Liver (tissue), 9 donors: Measurements from ENCODE around the gene TESK2. TPM values are rescaled to one million over a fixed set of nuclear protein-coding genes. Genes with fewer than 3 reads are reported as not detected.

Experiments used
- DNase-seq: peaks from one replicate; pipeline ENCODE4 v3.0.0-alpha.2; 2017; ENCODE audit warnings: low spot score
- H3K27ac ChIP-seq, 2 donors: one replicate each; pipeline ENCODE4 v1.7.0; 2013; ENCODE audit warnings: inconsistent platforms in 2 of 2, low read length in 2 of 2, control low read depth in 1 of 2, low read depth in 1 of 2, mild to moderate bottlenecking in 1 of 2
- H3K27me3 ChIP-seq, 4 donors: one replicate each; pipeline versions ENCODE4 v1.6.1 to v1.7.0; 2013; ENCODE audit warnings: low read length in 3 of 4, inconsistent platforms in 1 of 4, mild to moderate bottlenecking in 1 of 4, moderate library complexity in 1 of 4; ENCODE audit not compliant: control insufficient read depth in 4 of 4, insufficient read depth in 4 of 4
- H3K36me3 ChIP-seq, 4 donors: one replicate each; pipeline versions ENCODE4 v1.6.1 to v1.7.0; 2013; ENCODE audit warnings: low read length in 3 of 4, mild to moderate bottlenecking in 3 of 4, low read depth in 1 of 4, moderate library complexity in 1 of 4; ENCODE audit not compliant: control insufficient read depth in 4 of 4, insufficient read depth in 3 of 4
- H3K4me1 ChIP-seq, 4 donors: one replicate each; pipeline versions ENCODE4 v1.6.1 to v1.7.0; 2013; ENCODE audit warnings: low read length in 3 of 4, mild to moderate bottlenecking in 3 of 4, moderate library complexity in 1 of 4; ENCODE audit not compliant: control insufficient read depth in 4 of 4, insufficient read depth in 4 of 4
- H3K4me3 ChIP-seq, 3 donors: one replicate each; pipeline versions ENCODE4 v1.6.1 to v1.7.0; 2013; ENCODE audit warnings: low read length in 3 of 3, control low read depth in 1 of 3, low read depth in 1 of 3, mild to moderate bottlenecking in 1 of 3
- H3K9ac ChIP-seq, 2 donors: one replicate each; pipeline ENCODE4 v1.7.0; 2013; ENCODE audit warnings: low read length in 2 of 2, mild to moderate bottlenecking in 2 of 2, moderate library complexity in 2 of 2, control low read depth in 1 of 2, low read depth in 1 of 2
- H3K9me3 ChIP-seq, 4 donors: one replicate each; pipeline versions ENCODE4 v1.6.1 to v1.7.0; 2013; ENCODE audit warnings: low read length in 3 of 4; ENCODE audit not compliant: control insufficient read depth in 4 of 4
- EGR1 ChIP-seq, 2 donors: IDR thresholded peaks; 2 replicates each; pipeline ENCODE4 v1.6.1; 2016 to 2018; ENCODE audit warnings: antibody characterized with exemption in 2 of 2, low read depth in 2 of 2
- FOXA1 ChIP-seq: IDR thresholded peaks from 2 replicates; pipeline ENCODE4 v1.6.1; 2016; ENCODE audit warnings: antibody characterized with exemption
- FOXA2 ChIP-seq: IDR thresholded peaks from 2 replicates; pipeline ENCODE4 v1.6.1; 2016; ENCODE audit warnings: antibody characterized with exemption
- GABPA ChIP-seq, 2 donors: IDR thresholded peaks in 1 of 2; conservative IDR thresholded peaks in 1 of 2; 2 replicates each; pipeline ENCODE4 v1.6.1; 2016; ENCODE audit warnings: antibody characterized with exemption in 2 of 2, mild to moderate bottlenecking in 1 of 2, moderate library complexity in 1 of 2
- HNF4A ChIP-seq, 2 donors: conservative IDR thresholded peaks; 2 replicates each; pipeline ENCODE4 v1.6.1; 2016; ENCODE audit warnings: antibody characterized with exemption in 2 of 2, mild to moderate bottlenecking in 2 of 2
- HNF4G ChIP-seq: IDR thresholded peaks from 2 replicates; pipeline ENCODE4 v1.6.1; 2016; ENCODE audit warnings: antibody characterized with exemption
- JUND ChIP-seq, 2 donors: IDR thresholded peaks; 2 replicates each; pipeline ENCODE4 v1.6.1; 2016; ENCODE audit warnings: antibody characterized with exemption in 2 of 2
- NR2F2 ChIP-seq: IDR thresholded peaks from 2 replicates; pipeline ENCODE4 v1.6.1; 2016; ENCODE audit warnings: antibody characterized with exemption
- RAD21 ChIP-seq, 2 donors: IDR thresholded peaks; 2 replicates each; pipeline ENCODE4 v1.6.1; 2016; ENCODE audit warnings: antibody characterized with exemption in 2 of 2, mild to moderate bottlenecking in 2 of 2
- RXRA ChIP-seq, 2 donors: IDR thresholded peaks; 2 replicates each; pipeline ENCODE4 v1.6.1; 2017 to 2018; ENCODE audit warnings: antibody characterized with exemption in 2 of 2, mild to moderate bottlenecking in 1 of 2
- SP1 ChIP-seq: IDR thresholded peaks from 2 replicates; pipeline ENCODE4 v1.6.1; 2018; ENCODE audit warnings: antibody characterized with exemption, mild to moderate bottlenecking
- TAF1 ChIP-seq: conservative IDR thresholded peaks from 2 replicates; pipeline ENCODE4 v1.6.1; 2016; ENCODE audit warnings: antibody characterized with exemption, mild to moderate bottlenecking
- YY1 ChIP-seq: IDR thresholded peaks from 2 replicates; pipeline ENCODE4 v1.6.1; 2016; ENCODE audit warnings: antibody characterized with exemption, mild to moderate bottlenecking
- WGBS: extraction: QIAGEN DNeasy Blood & Tissue Kit; methylation state at CpG from one replicate; pipeline ENCODE4 v1.1.7; 2013; 5-methylcytosine and 5-hydroxymethylcytosine counted together
- polyA plus RNA-seq, 2 donors: library from polyadenylated mRNA; stranded (reverse) in 1 of 2; unstranded in 1 of 2; fragments of 200-250 nt in 1 of 2; fragments of >200 nt in 1 of 2; fragmentation: Nextera tagmentation in 1 of 2; extraction: Ambion mirVana in 1 of 2; gene quantifications; one replicate each; pipeline versions ENCODE4 v1.2.1 to v1.2.3, GENCODE V29; 2013 to 2015
- total RNA-seq, 2 donors: library from RNA; depleted of rRNA; stranded (reverse); fragments of >200 nt; gene quantifications; one replicate each; pipeline ENCODE4 v1.2.3, GENCODE V29; 2014
- TF ChIP-seq, protein P1 (sequence below): IDR thresholded peaks from 2 replicates; pipeline ENCODE4 v1.6.1; 2016; ENCODE audit warnings: antibody characterized with exemption
- TF ChIP-seq, protein P2 (sequence below): IDR thresholded peaks from 2 replicates; pipeline ENCODE4 v1.6.1; 2016; ENCODE audit warnings: antibody characterized with exemption
- TF ChIP-seq, protein P3 (sequence below): fragments of 150-350 bp; IDR thresholded peaks from 2 replicates; pipeline ENCODE4 v1.5.1; 2017; ENCODE audit warnings: improper control_type of control experiment, low read depth, low read length; ENCODE audit not compliant: missing input control
- TF ChIP-seq, protein P4 (sequence below): IDR thresholded peaks from 2 replicates; pipeline ENCODE4 v1.6.1; 2016; ENCODE audit warnings: antibody characterized with exemption
- TF ChIP-seq, protein P5 (sequence below): IDR thresholded peaks from 2 replicates; pipeline ENCODE4 v1.6.1; 2016; ENCODE audit warnings: antibody characterized with exemption, mild to moderate bottlenecking
- donor health status: healthy.
- donor health status: healthy.
- donor health status: healthy.
- donor health status: healthy.
- donor health status: healthy.

Gene TESK2
- total and polyA plus RNA-seq, 4 donors: 2.4 to 8.2 (median 5.2) TPM

DNA sequence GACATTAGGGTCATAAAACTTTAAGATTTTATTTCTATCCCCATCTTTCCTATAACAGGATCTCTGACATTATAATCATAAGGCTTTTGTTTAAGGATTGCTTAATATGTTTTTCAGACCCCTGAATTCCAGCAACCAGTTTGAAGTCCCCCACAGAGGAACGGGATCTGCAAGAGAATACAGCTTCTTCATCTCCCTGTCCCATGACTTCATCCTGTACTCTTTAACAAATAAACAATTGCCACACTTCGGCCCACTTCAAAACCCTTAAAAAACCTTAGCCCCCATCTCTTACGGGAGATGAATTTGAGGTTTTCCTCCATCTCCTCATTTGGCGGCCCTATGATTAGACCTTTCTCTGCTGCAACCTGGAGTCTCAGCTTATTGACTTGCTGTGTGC, 35.8 kb downstream of the TESK2 start:
- Histone ChIP-seq H3K27me3 (no peaks in the 10 kb centered on the region), H3K4me1 (peaks cover 0 to 4% (median 2%) of the 10 kb centered on the region in 4 donors), H3K4me3 (no peak overlapping the region), H3K27ac (no peak overlapping the region), H3K9ac (no peak overlapping the region), H3K36me3 (peaks cover 0 to 2% (median 0%) of the 10 kb centered on the region in 4 donors), H3K9me3 (no peaks in the 10 kb centered on the region)
- no peak for TF ChIP-seq NR2F2
- TF ChIP-seq, protein P1, sequence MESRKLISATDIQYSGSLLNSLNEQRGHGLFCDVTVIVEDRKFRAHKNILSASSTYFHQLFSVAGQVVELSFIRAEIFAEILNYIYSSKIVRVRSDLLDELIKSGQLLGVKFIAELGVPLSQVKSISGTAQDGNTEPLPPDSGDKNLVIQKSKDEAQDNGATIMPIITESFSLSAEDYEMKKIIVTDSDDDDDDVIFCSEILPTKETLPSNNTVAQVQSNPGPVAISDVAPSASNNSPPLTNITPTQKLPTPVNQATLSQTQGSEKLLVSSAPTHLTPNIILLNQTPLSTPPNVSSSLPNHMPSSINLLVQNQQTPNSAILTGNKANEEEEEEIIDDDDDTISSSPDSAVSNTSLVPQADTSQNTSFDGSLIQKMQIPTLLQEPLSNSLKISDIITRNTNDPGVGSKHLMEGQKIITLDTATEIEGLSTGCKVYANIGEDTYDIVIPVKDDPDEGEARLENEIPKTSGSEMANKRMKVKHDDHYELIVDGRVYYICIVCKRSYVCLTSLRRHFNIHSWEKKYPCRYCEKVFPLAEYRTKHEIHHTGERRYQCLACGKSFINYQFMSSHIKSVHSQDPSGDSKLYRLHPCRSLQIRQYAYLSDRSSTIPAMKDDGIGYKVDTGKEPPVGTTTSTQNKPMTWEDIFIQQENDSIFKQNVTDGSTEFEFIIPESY: no peak
- 96% methylated on average over 4 of the region's 4 CpGs for WGBS
- DNase-seq: no peak

DNA sequence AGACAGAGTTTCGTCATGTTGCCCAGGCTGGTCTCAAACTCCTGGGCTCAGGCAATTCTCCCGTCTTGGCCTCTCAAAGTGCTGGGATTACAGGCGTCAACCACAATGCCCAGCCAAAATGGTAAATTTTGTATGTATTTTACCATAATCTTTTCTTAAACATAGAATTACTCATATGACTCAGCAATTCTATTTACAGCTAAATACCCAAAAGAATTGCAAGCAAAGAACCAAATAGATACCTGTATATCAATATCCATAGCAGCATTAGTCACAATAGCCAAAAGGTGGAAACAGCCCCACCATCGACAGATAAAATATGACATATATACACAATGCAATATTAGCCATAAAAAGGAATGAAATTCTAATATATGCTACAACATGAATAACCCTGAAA, 36.5 kb downstream of the TESK2 start:
- H3K27ac ChIP-seq: no peak overlapping the region

More for the DNA sequence above, 36.5 kb downstream of the TESK2 start:
- TF ChIP-seq RAD21 (IDR thresholded peaks at IDR 0.05) (no peak), RXRA (IDR thresholded peaks at IDR 0.05) (no peak), GABPA (IDR thresholded peaks at IDR 0.05 in 1 of 2, conservative IDR thresholded peaks at IDR 0.05 in 1 of 2) (no peak), TAF1 (no peak), SP1 (no peak), FOXA1 (no peak), YY1 (no peak), FOXA2 (no peak), NR2F2 (no peak), JUND (IDR thresholded peaks at IDR 0.05) (no peak), HNF4A (conservative IDR thresholded peaks at IDR 0.05) (no peak), EGR1 (IDR thresholded peaks at IDR 0.05; ENCODE audit: low read depth in 2 of 2) (no peak), HNF4G (no peak)
- TF ChIP-seq, protein P1: no peak
- TF ChIP-seq, protein P2, sequence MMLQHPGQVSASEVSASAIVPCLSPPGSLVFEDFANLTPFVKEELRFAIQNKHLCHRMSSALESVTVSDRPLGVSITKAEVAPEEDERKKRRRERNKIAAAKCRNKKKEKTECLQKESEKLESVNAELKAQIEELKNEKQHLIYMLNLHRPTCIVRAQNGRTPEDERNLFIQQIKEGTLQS: no peak
- TF ChIP-seq, protein P3, sequence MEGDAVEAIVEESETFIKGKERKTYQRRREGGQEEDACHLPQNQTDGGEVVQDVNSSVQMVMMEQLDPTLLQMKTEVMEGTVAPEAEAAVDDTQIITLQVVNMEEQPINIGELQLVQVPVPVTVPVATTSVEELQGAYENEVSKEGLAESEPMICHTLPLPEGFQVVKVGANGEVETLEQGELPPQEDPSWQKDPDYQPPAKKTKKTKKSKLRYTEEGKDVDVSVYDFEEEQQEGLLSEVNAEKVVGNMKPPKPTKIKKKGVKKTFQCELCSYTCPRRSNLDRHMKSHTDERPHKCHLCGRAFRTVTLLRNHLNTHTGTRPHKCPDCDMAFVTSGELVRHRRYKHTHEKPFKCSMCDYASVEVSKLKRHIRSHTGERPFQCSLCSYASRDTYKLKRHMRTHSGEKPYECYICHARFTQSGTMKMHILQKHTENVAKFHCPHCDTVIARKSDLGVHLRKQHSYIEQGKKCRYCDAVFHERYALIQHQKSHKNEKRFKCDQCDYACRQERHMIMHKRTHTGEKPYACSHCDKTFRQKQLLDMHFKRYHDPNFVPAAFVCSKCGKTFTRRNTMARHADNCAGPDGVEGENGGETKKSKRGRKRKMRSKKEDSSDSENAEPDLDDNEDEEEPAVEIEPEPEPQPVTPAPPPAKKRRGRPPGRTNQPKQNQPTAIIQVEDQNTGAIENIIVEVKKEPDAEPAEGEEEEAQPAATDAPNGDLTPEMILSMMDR: no peak
- TF ChIP-seq, protein P4, sequence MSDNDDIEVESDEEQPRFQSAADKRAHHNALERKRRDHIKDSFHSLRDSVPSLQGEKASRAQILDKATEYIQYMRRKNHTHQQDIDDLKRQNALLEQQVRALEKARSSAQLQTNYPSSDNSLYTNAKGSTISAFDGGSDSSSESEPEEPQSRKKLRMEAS: no peak
- TF ChIP-seq, protein P5, sequence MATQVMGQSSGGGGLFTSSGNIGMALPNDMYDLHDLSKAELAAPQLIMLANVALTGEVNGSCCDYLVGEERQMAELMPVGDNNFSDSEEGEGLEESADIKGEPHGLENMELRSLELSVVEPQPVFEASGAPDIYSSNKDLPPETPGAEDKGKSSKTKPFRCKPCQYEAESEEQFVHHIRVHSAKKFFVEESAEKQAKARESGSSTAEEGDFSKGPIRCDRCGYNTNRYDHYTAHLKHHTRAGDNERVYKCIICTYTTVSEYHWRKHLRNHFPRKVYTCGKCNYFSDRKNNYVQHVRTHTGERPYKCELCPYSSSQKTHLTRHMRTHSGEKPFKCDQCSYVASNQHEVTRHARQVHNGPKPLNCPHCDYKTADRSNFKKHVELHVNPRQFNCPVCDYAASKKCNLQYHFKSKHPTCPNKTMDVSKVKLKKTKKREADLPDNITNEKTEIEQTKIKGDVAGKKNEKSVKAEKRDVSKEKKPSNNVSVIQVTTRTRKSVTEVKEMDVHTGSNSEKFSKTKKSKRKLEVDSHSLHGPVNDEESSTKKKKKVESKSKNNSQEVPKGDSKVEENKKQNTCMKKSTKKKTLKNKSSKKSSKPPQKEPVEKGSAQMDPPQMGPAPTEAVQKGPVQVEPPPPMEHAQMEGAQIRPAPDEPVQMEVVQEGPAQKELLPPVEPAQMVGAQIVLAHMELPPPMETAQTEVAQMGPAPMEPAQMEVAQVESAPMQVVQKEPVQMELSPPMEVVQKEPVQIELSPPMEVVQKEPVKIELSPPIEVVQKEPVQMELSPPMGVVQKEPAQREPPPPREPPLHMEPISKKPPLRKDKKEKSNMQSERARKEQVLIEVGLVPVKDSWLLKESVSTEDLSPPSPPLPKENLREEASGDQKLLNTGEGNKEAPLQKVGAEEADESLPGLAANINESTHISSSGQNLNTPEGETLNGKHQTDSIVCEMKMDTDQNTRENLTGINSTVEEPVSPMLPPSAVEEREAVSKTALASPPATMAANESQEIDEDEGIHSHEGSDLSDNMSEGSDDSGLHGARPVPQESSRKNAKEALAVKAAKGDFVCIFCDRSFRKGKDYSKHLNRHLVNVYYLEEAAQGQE: no peak
- Histone ChIP-seq H3K4me3 (no peak overlapping the region), H3K36me3 (peaks cover 0 to 2% (median 0%) of the 10 kb centered on the region in 4 donors), H3K27me3 (no peaks in the 10 kb centered on the region), H3K9ac (no peak overlapping the region), H3K9me3 (no peaks in the 10 kb centered on the region), H3K4me1 (peaks cover 0 to 4% (median 2%) of the 10 kb centered on the region in 4 donors)
- WGBS: 97% methylated on average over 4 of the region's 4 CpGs
- DNase-seq: no peak
